ENCODE data around the gene SCGB3A2.

- TF ChIP-seq CTCF (IDR thresholded peaks at IDR 0.05 in 8 of 11, conservative IDR thresholded peaks at IDR 0.05 in 3 of 11) (no peak), POLR2AphosphoS5 (IDR thresholded peaks at IDR 0.05) (no peak), POLR2A (IDR thresholded peaks at IDR 0.05) (no peak)
These were observed 46.5 kb downstream of the SCGB3A2 start for GRCh38 chr5:147925020-147925419.
